Lower leg skin (tissue), 3 donors: ENCODE data around the gene ERC2.

ENCODE experiments used
- CTCF ChIP-seq, 3 donors: fragments of 450-650 bp; IDR thresholded peaks; one replicate each; pipeline ENCODE4 v1.5.1; 2016; ENCODE audit warnings: antibody characterized with exemption in 3 of 3, mild to moderate bottlenecking in 3 of 3, moderate library complexity in 2 of 3
- POLR2A ChIP-seq, 2 donors: fragments of 450-650 bp; IDR thresholded peaks; one replicate each; pipeline ENCODE4 v1.6.1; 2016 to 2017; ENCODE audit warnings: antibody characterized with exemption in 2 of 2, mild to moderate bottlenecking in 1 of 2, moderate library complexity in 1 of 2

- TF ChIP-seq CTCF (IDR thresholded peaks at IDR 0.05) (no peak), POLR2A (IDR thresholded peaks at IDR 0.05) (no peak)
Measured at GRCh38 chr3:55595420-55595819, 872.8 kb downstream of the ERC2 start.
